MCF 10A (cell line): Measurements from ENCODE around the gene ZNF333. TPM values are rescaled to one million over a fixed set of nuclear protein-coding genes. Genes with fewer than 3 reads are reported as not detected.

Experiments used
- BruUV-seq: library from RNA; stranded (reverse); fragments of 400-500 nt; replicated peaks from 2 replicates; lab custom pipeline; 2021; lab: Mats Ljungman, UMichigan
- CTCF ChIA-PET: fragments of 300-600 bp; sonication (Branson Sonifier 250); formaldehyde crosslinking; extraction: SDS; loops from one replicate; lab custom pipeline; 2021; ENCODE audit warnings: antibody characterized with exemption, inconsistent platforms; lab: Yijun Ruan, JAX
- POLR2A ChIA-PET: fragments of 300-600, 350-650 bp; sonication (Branson Sonifier 250); formaldehyde crosslinking; extraction: SDS; loops from one replicate; lab custom pipeline; 2020; ENCODE audit warnings: antibody characterized with exemption, inconsistent platforms; lab: Yijun Ruan, JAX
- DNase-seq: peaks from one replicate; pipeline ENCODE4 v3.0.0-alpha.2; 2018; ENCODE audit not compliant: unreplicated experiment
- H3K27ac Mint-ChIP-seq: one replicate; pipeline ENCODE4 v1.8.0; 2022; ENCODE audit warnings: mild to moderate bottlenecking, low read depth, mixed read lengths; ENCODE audit not compliant: unreplicated experiment
- H3K27me3 Mint-ChIP-seq: one replicate; pipeline ENCODE4 v1.8.0; 2022; ENCODE audit warnings: mixed read lengths; ENCODE audit not compliant: insufficient read depth, unreplicated experiment
- H3K36me3 Mint-ChIP-seq: one replicate; pipeline ENCODE4 v1.8.0; 2022; ENCODE audit warnings: mild to moderate bottlenecking, moderate library complexity, mixed read lengths; ENCODE audit not compliant: insufficient read depth, unreplicated experiment
- H3K4me1 Mint-ChIP-seq: one replicate; pipeline ENCODE4 v1.8.0; 2022; ENCODE audit warnings: mixed read lengths; ENCODE audit not compliant: insufficient read depth, unreplicated experiment
- H3K4me3 Mint-ChIP-seq: one replicate; pipeline ENCODE4 v1.8.0; 2022; ENCODE audit warnings: mild to moderate bottlenecking, moderate library complexity, mixed read lengths; ENCODE audit not compliant: unreplicated experiment
- H3K9me3 Mint-ChIP-seq: one replicate; pipeline ENCODE4 v1.8.0; 2022; ENCODE audit warnings: mixed read lengths; ENCODE audit not compliant: unreplicated experiment
- intact Hi-C: fragments of 100-400 bp; cut with micrococcal nuclease; formaldehyde crosslinking; loops from 2 replicates; pipeline ENCODE4 v1.14.1; 2022
- total RNA-seq: library from RNA; stranded (reverse); gene quantifications from 2 replicates; pipeline ENCODE4 v1.2.3, GENCODE V29; 2022
- TF ChIP-seq, protein P1 (sequence below): fragments of 200-600 bp; IDR thresholded peaks from one replicate; pipeline ENCODE4 v1.8.0; 2022; ENCODE audit warnings: antibody characterized with exemption, mild to moderate bottlenecking; ENCODE audit not compliant: unreplicated experiment

Gene ZNF333
- total RNA-seq, 1 experiment from 2014 or later, result 15.4 TPM

DNA sequence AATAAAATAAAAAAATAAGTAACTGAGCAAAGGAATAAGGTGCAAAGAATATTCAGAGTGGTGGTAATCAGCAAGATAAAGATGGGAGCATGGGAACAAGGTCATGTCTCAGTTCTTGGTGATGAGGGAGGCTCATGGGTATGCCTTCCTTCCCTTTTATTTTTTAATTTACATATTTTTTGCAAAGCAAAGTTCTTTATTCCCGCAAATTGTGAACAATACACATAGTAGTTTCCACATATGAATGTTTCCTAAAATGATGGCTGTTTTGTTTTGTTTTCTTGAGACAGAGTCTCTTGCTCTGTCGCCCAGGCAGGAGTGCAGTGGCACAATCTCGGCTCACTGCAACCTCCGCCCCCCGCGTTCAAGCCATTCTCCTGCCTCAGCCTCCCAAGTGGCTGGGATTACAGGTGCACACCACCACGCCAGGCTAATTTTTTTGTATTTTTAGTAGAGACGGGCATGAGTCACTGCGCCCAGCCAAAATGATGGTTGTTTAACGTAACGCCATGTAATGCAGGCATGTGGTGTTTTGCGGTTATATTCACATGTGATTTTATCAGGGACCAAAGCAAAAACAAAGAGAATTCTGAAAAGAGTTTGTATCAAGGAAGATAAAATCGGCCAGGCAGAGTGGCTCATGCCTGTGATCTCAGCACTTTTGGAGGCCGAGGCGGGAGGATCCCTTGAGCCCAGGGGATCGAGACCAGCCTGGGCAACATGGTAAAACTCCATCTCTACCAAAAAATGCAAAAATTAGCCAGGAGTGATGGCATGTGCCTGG is 93.0 kb downstream of the ZNF333 start:
- Mint-ChIP-seq H3K9me3 (no peaks in the 10 kb centered on the region), H3K4me3 (no peak overlapping the region), H3K27ac (no peak overlapping the region), H3K4me1 (peaks cover 12% of the 10 kb centered on the region), H3K36me3 (no peaks in the 10 kb centered on the region), H3K27me3 (no peaks in the 10 kb centered on the region)
- intact Hi-C loops, result no loop called here
- no peak for DNase-seq
- TF ChIP-seq, protein P1, sequence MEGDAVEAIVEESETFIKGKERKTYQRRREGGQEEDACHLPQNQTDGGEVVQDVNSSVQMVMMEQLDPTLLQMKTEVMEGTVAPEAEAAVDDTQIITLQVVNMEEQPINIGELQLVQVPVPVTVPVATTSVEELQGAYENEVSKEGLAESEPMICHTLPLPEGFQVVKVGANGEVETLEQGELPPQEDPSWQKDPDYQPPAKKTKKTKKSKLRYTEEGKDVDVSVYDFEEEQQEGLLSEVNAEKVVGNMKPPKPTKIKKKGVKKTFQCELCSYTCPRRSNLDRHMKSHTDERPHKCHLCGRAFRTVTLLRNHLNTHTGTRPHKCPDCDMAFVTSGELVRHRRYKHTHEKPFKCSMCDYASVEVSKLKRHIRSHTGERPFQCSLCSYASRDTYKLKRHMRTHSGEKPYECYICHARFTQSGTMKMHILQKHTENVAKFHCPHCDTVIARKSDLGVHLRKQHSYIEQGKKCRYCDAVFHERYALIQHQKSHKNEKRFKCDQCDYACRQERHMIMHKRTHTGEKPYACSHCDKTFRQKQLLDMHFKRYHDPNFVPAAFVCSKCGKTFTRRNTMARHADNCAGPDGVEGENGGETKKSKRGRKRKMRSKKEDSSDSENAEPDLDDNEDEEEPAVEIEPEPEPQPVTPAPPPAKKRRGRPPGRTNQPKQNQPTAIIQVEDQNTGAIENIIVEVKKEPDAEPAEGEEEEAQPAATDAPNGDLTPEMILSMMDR, result no peak
- POLR2A ChIA-PET, result no interaction called here
- BruUV-seq, result no TSS peak
- CTCF ChIA-PET, result interaction anchor here (0.7 kb wide), 1 partner anchor 593 kb away, joined by 3 read pairs; no protein-coding TSS in a partner anchor

Other genes with a start within 250 kb of the ZNF333 start
- 0.29 and 0.42 TPM in 2 replicates for gene PTGER1, start 214.7 kb upstream of the ZNF333 start, total RNA-seq
- gene GIPC1, start 193.9 kb upstream of the ZNF333 start, total RNA-seq, result 107 and 108 TPM in 2 replicates
- 71.6 and 97.4 TPM in 2 replicates for gene DNAJB1, start 171.7 kb upstream of the ZNF333 start, total RNA-seq
- gene TECR, start 160.5 kb upstream of the ZNF333 start, total RNA-seq, result 74.1 and 106 TPM in 2 replicates
- gene NDUFB7, start 118.0 kb upstream of the ZNF333 start, total RNA-seq, result 153 and 165 TPM in 2 replicates
- gene CLEC17A, start 107.0 kb upstream of the ZNF333 start, total RNA-seq, result not detected in 2 replicates
- gene ADGRE3, start 15.2 kb upstream of the ZNF333 start, total RNA-seq, result not detected in 2 replicates
- 6.9 and 8.0 TPM in 2 replicates for gene ADGRE2, start 88.5 kb downstream of the ZNF333 start, total RNA-seq
- gene OR7A5, start 145.1 kb downstream of the ZNF333 start, total RNA-seq, result not detected in 2 replicates
- gene OR7C1, start 145.1 kb downstream of the ZNF333 start, total RNA-seq, result not detected in 2 replicates
- gene OR7A10, start 158.9 kb downstream of the ZNF333 start, total RNA-seq, result not detected in 2 replicates
- not detected in 2 replicates for gene OR7A17, start 196.1 kb downstream of the ZNF333 start, total RNA-seq